ENCODE results near the gene FKBP5.

DNA sequence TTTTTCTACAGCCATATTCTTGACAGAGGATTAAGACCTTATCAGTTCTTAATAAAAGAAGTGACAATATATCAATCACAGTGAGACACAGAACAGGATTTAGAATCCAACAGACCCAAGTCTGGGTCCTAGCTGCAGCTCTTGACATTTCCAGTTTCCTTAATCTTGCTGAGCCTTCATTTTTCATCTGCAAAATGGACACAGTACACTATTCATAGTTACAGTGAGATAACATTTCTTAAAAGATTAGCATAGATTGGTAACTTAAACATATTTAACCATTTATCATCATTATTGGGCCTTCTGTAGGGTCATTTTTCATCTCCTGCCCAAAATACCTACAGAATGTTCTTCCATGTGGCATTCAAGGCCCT, 45.6 kb downstream of the FKBP5 start:
- TF ChIP-seq, protein P1, sequence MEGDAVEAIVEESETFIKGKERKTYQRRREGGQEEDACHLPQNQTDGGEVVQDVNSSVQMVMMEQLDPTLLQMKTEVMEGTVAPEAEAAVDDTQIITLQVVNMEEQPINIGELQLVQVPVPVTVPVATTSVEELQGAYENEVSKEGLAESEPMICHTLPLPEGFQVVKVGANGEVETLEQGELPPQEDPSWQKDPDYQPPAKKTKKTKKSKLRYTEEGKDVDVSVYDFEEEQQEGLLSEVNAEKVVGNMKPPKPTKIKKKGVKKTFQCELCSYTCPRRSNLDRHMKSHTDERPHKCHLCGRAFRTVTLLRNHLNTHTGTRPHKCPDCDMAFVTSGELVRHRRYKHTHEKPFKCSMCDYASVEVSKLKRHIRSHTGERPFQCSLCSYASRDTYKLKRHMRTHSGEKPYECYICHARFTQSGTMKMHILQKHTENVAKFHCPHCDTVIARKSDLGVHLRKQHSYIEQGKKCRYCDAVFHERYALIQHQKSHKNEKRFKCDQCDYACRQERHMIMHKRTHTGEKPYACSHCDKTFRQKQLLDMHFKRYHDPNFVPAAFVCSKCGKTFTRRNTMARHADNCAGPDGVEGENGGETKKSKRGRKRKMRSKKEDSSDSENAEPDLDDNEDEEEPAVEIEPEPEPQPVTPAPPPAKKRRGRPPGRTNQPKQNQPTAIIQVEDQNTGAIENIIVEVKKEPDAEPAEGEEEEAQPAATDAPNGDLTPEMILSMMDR (conservative IDR thresholded peaks at IDR 0.05 in 1 of 2, IDR thresholded peaks at IDR 0.05 in 1 of 2; ENCODE audit: low read depth in 1 of 2, low read length in 2 of 2), result no peak
- TF ChIP-seq EZH2 (IDR thresholded peaks at IDR 0.05; ENCODE audit: low read length, missing control alignments), result no peak

All from fibroblast of lung (primary cell).